Measurements from ENCODE around the gene SESN3.

DNA sequence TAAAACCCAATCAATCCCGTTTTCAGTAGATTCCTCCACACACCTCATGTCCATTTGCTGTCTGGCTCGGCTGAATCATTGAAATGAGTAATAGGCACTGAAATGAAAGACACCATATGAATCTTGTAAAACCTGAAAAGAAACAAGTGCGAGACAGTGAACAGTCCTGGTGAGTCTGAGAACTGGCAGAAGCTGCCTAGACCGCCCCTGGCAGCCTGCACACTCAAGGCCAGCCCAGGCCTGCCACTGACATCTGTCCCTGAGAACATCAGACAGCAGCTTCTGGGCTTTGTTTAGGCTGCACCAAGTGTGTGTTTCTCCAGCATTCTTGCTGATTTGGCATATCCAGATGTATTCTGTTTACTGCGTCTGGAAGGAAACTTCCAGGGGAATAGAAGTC lies 96.5 kb downstream of the SESN3 start:
- TF ChIP-seq, protein P1, sequence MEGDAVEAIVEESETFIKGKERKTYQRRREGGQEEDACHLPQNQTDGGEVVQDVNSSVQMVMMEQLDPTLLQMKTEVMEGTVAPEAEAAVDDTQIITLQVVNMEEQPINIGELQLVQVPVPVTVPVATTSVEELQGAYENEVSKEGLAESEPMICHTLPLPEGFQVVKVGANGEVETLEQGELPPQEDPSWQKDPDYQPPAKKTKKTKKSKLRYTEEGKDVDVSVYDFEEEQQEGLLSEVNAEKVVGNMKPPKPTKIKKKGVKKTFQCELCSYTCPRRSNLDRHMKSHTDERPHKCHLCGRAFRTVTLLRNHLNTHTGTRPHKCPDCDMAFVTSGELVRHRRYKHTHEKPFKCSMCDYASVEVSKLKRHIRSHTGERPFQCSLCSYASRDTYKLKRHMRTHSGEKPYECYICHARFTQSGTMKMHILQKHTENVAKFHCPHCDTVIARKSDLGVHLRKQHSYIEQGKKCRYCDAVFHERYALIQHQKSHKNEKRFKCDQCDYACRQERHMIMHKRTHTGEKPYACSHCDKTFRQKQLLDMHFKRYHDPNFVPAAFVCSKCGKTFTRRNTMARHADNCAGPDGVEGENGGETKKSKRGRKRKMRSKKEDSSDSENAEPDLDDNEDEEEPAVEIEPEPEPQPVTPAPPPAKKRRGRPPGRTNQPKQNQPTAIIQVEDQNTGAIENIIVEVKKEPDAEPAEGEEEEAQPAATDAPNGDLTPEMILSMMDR (IDR thresholded peaks at IDR 0.05; ENCODE audit: low read length) = no peak
- TF ChIP-seq EZH2 (optimal IDR thresholded peaks at IDR 0.05; ENCODE audit: low read depth, low read length) = no peak

Data from MM.1S (cell line).